ENCODE data around the gene AGAP1.

DNA sequence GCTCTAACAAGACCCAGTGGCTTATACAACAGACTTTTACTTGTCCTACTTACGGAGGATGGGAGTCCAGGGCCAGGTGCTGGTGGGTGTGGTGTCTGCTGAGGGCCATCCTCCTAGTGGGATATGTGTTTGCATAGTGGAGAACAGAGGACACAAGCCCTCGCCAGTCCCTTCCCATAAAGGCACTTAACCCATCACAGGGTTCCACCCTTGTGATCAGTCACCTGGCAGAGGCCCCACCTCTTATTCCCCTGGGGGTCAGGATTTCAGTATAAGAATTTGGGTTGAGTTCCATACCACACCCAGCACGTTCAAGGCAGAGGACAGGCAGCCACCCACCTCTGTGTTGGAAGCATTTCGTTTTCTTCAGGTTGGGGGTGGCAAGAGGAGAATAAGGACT is 259.0 kb downstream of the AGAP1 start:
- TF ChIP-seq, protein P1, sequence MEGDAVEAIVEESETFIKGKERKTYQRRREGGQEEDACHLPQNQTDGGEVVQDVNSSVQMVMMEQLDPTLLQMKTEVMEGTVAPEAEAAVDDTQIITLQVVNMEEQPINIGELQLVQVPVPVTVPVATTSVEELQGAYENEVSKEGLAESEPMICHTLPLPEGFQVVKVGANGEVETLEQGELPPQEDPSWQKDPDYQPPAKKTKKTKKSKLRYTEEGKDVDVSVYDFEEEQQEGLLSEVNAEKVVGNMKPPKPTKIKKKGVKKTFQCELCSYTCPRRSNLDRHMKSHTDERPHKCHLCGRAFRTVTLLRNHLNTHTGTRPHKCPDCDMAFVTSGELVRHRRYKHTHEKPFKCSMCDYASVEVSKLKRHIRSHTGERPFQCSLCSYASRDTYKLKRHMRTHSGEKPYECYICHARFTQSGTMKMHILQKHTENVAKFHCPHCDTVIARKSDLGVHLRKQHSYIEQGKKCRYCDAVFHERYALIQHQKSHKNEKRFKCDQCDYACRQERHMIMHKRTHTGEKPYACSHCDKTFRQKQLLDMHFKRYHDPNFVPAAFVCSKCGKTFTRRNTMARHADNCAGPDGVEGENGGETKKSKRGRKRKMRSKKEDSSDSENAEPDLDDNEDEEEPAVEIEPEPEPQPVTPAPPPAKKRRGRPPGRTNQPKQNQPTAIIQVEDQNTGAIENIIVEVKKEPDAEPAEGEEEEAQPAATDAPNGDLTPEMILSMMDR (IDR thresholded peaks at IDR 0.05): no peak
- no peak for TF ChIP-seq POLR2A (IDR thresholded peaks at IDR 0.05)
- no peak for TF ChIP-seq POLR2AphosphoS5 (IDR thresholded peaks at IDR 0.05)
